ENCODE data around the gene WDR83. TPM values are rescaled to one million over a fixed set of nuclear protein-coding genes. Genes with fewer than 3 reads are reported as not detected.
A peak's percentile ranks its signal among the peaks of the same experiment; 100 is the strongest.

WDR83 gene
- polyA plus RNA-seq, 4 donors = 10.9 to 23.8 (median 19.9) TPM

DNA sequence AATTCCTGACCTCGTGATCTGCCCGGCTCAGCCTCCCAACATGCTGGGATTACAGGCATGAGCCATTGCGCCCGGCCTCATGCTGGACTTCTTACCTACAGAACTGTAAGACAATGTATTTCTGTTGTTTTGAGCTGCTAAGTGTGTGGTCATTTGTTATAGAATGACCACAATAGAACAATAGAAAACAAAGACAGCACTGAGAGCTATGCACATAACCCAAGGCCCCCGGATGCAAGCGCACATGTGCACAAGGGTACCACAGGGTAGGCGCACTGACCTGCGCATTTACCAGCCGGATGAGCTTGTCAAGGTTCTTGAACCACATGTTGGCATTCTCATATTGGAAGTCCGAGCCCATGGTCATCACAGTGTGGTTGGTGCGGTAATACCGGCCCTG, 5.6 kb upstream of the WDR83 start:
- H3K9me3 ChIP-seq (ENCODE audit: control insufficient read depth in 2 of 2, insufficient read depth in 1 of 2, low read depth in 1 of 2, low read length in 1 of 2) = no peaks in the 10 kb centered on the region
- no peak overlapping the region for H3K27ac ChIP-seq (ENCODE audit: low read depth in 1 of 3, low read length in 2 of 3)
- FAIRE-seq = no peak
- peaks cover 0 to 3% (median 2%) of the 10 kb centered on the region in 3 donors for H3K4me1 ChIP-seq (ENCODE audit: control insufficient read depth in 3 of 3, insufficient read depth in 2 of 3, low read depth in 1 of 3, low read length in 2 of 3)
- peaks cover 7 to 78% (median 8%) of the 10 kb centered on the region in 3 donors for H3K36me3 ChIP-seq (ENCODE audit: control insufficient read depth in 3 of 3, insufficient read depth in 2 of 3, low read depth in 1 of 3, low read length in 3 of 3)
- no peak for DNase-seq
- H3K4me3 ChIP-seq (ENCODE audit: low read depth in 1 of 3, low read length in 3 of 3) = no peak overlapping the region
- no peaks in the 10 kb centered on the region for H3K27me3 ChIP-seq (ENCODE audit: control insufficient read depth in 3 of 3, insufficient read depth in 3 of 3, low read length in 3 of 3)
- WGBS, 3 donors = 94 to 96% (median 95%) methylated on average over 12 of the region's 12 CpGs

DNA sequence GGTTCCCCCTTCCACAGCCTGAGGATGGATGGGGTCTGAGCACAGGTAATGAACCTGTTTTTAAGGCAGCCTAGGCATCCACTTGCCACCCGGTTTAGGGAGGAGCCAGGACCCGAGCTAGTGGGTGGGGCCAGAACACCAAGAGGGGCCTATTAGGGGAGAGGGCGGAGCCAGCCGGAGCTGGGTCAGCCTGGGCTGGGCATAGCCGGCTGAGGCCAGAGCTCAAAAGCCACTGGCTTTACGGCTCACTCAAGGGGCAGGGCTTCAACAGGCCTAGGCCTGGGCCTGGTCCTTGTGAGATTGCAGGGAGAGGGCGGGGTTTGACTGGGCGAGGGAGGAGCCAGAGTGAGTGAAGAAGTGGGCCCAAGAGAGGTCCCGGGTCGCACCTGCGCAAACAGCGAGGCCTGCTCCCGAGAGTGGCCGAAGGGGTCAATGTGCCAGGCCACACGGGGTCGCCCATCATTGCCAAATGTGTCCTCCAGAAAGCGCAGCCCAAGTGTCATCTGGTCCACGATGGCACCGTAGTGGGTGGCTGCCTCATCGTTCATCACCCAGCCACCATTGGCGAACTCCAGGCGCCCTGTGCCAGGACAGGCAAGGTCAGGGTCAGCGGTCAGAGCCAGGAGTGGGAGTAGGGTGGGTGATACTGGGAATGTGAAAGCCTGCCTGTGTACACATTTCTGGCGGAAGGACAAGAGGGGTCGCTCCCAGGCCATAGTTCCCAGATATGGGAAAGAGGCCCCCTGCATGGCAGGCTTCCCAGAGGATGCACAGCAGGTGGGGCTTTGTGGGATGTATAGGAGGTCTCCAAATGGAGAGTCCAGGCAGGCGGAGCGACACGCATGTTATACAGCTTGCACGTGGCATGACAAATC, 2.0 kb upstream of the WDR83 start:
- H3K4me3 ChIP-seq (ENCODE audit: low read depth in 1 of 3, low read length in 3 of 3) = no peak overlapping the region
- no peaks in the 10 kb centered on the region for H3K27me3 ChIP-seq (ENCODE audit: control insufficient read depth in 3 of 3, insufficient read depth in 3 of 3, low read length in 3 of 3)
- H3K27ac ChIP-seq (ENCODE audit: low read depth in 1 of 3, low read length in 2 of 3) = peak overlapping the region in 1 of 3 donors; percentile 66
- WGBS, 3 donors = 84 to 87% (median 84%) methylated on average over 29 of the region's 29 CpGs
- peaks cover 2 to 68% (median 7%) of the 10 kb centered on the region in 3 donors for H3K36me3 ChIP-seq (ENCODE audit: control insufficient read depth in 3 of 3, insufficient read depth in 2 of 3, low read depth in 1 of 3, low read length in 3 of 3)
- H3K4me1 ChIP-seq (ENCODE audit: control insufficient read depth in 3 of 3, insufficient read depth in 2 of 3, low read depth in 1 of 3, low read length in 2 of 3) = peaks cover 7 to 16% (median 12%) of the 10 kb centered on the region in 3 donors
- no peaks in the 10 kb centered on the region for H3K9me3 ChIP-seq (ENCODE audit: control insufficient read depth in 2 of 2, insufficient read depth in 1 of 2, low read depth in 1 of 2, low read length in 1 of 2)
- no peak for DNase-seq
- FAIRE-seq = no peak

DNA sequence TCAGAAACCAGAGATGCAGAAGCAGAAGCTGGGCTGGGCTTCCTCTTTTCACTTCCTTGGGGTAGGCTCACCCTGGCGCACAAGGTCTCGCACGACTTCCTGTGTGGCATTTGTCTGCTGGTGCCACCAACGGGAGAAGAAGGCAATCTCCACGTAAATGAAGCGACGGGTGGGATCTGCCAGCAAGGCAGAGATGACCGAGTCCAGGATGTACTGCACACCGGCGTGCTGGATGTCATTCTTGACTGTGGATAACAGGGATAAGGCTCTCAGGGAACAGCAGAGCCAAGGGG, 1.4 kb upstream of the WDR83 start:
- Histone ChIP-seq H3K4me1 (ENCODE audit: control insufficient read depth in 3 of 3, insufficient read depth in 2 of 3, low read depth in 1 of 3, low read length in 2 of 3) (peaks cover 9 to 17% (median 12%) of the 10 kb centered on the region in 3 donors), H3K4me3 (ENCODE audit: low read depth in 1 of 3, low read length in 3 of 3) (no peak overlapping the region), H3K27ac (ENCODE audit: low read depth in 1 of 3, low read length in 2 of 3) (peak overlapping the region in 1 of 3 donors; percentile 66), H3K27me3 (ENCODE audit: control insufficient read depth in 3 of 3, insufficient read depth in 3 of 3, low read length in 3 of 3) (no peaks in the 10 kb centered on the region), H3K9me3 (ENCODE audit: control insufficient read depth in 2 of 2, insufficient read depth in 1 of 2, low read depth in 1 of 2, low read length in 1 of 2) (no peaks in the 10 kb centered on the region), H3K36me3 (ENCODE audit: control insufficient read depth in 3 of 3, insufficient read depth in 2 of 3, low read depth in 1 of 3, low read length in 3 of 3) (peaks cover 2 to 64% (median 7%) of the 10 kb centered on the region in 3 donors)
- DNase-seq = no peak
- 69 to 93% (median 81%) methylated on average over 10 of the region's 10 CpGs for WGBS, 3 donors
- no peak for FAIRE-seq

DNA sequence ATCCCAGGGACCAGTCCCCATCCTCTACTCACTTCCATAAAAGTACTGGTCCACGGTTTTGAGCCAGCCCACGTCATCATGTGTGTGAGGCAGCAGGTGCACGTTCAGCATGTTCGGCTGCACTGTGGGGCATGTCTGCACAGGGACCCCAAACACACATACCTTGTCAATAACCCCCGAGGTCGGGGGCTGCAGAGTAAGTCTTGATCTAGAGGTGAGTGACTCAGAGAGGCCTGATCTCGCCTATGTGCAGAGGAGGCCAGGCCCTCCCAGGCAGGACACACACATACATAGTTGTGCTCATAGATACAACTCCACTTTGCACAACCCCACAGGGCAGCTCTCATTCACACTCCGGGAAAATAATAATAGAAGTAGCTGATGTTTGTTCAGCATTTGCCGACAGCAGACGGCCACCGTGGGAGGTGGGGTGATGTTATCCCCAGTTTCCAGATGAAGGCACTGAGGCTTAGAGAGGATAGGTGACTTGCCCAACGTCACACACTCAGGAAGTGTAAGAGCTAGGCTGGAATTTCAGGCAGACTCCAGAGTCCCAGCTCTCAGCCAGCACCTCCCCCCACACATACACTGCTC, 839 bp upstream of the WDR83 start:
- peaks cover 10 to 22% (median 12%) of the 10 kb centered on the region in 3 donors for H3K4me1 ChIP-seq (ENCODE audit: control insufficient read depth in 3 of 3, insufficient read depth in 2 of 3, low read depth in 1 of 3, low read length in 2 of 3)
- 44 to 48% (median 47%) methylated on average over 12 of the region's 12 CpGs for WGBS, 3 donors
- no peak for FAIRE-seq
- no peaks in the 10 kb centered on the region for H3K9me3 ChIP-seq (ENCODE audit: control insufficient read depth in 2 of 2, insufficient read depth in 1 of 2, low read depth in 1 of 2, low read length in 1 of 2)
- peak overlapping the region; percentile 77 to 83 (median 82) for H3K4me3 ChIP-seq (ENCODE audit: low read depth in 1 of 3, low read length in 3 of 3)
- peak overlapping the region in 1 of 3 donors; percentile 66 for H3K27ac ChIP-seq (ENCODE audit: low read depth in 1 of 3, low read length in 2 of 3)
- no peak for DNase-seq
- H3K36me3 ChIP-seq (ENCODE audit: control insufficient read depth in 3 of 3, insufficient read depth in 2 of 3, low read depth in 1 of 3, low read length in 3 of 3) = peaks cover 2 to 66% (median 7%) of the 10 kb centered on the region in 3 donors
- no peaks in the 10 kb centered on the region for H3K27me3 ChIP-seq (ENCODE audit: control insufficient read depth in 3 of 3, insufficient read depth in 3 of 3, low read length in 3 of 3)

DNA sequence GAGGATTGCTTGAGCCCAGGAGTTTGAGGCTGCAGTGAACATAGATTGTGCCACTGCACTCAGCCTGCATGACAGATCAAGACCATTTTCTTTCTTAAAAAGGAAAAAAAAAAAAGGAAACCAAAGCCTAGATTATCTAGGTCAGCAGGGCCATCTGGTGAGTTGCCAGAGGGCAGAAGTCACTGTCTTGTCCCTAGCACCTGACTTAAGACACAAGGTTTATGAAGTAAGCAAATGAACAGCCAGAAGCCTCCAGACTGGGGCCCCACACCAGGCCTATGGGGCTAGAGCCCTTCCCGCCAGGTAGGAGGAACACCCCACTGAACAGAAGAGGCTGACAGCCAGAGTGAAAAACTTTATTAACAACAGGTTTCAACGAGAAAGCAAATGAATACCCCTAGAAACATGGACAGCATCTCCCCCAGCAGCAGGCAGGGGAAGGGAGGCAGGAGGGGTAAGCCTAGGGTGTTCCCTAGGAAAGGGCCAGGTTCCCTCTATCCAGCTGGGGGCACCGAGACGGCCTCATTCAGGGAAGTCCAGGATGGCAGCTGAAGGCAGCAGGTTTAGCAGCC, 1.2 kb downstream of the WDR83 start:
- Histone ChIP-seq H3K27ac (ENCODE audit: low read depth in 1 of 3, low read length in 2 of 3) (peak overlapping the region in 1 of 3 donors; percentile 14), H3K4me3 (ENCODE audit: low read depth in 1 of 3, low read length in 3 of 3) (peak overlapping the region in 1 of 3 donors; percentile 86), H3K27me3 (ENCODE audit: control insufficient read depth in 3 of 3, insufficient read depth in 3 of 3, low read length in 3 of 3) (no peaks in the 10 kb centered on the region), H3K36me3 (ENCODE audit: control insufficient read depth in 3 of 3, insufficient read depth in 2 of 3, low read depth in 1 of 3, low read length in 3 of 3) (peaks cover 3 to 61% (median 3%) of the 10 kb centered on the region in 3 donors), H3K4me1 (ENCODE audit: control insufficient read depth in 3 of 3, insufficient read depth in 2 of 3, low read depth in 1 of 3, low read length in 2 of 3) (peaks cover 10 to 22% (median 12%) of the 10 kb centered on the region in 3 donors), H3K9me3 (ENCODE audit: control insufficient read depth in 2 of 2, insufficient read depth in 1 of 2, low read depth in 1 of 2, low read length in 1 of 2) (no peaks in the 10 kb centered on the region)
- FAIRE-seq (no peak), DNase-seq (peak in 1 of 2 donors; percentile 38)
- 53 to 75% (median 65%) methylated on average over 4 of the region's 4 CpGs for whole genome bisulfite sequencing, 3 donors

DNA sequence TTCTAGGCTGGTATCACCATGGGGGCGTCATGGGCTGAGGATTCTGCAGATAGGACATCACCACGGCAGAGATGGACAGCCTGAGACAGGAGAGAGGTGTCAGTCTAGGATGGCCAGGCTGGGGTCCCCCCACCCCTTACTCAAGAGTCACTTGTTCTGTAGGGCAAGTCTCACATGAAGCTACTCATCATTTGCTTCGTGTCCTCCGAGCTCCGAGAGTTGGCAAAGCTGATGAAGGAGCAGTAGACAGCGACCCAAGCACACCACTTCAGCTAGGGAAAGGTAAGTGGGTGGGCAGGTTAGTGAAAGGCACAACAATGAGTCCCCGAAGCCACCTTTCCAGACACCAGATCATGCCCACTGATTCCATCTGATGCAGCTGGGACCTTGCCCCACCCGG, 1.7 kb downstream of the WDR83 start:
- WGBS, 3 donors = 57 to 70% (median 62%) methylated on average over 8 of the region's 8 CpGs
- FAIRE-seq (no peak), DNase-seq (no peak)
- H3K4me1 ChIP-seq (ENCODE audit: control insufficient read depth in 3 of 3, insufficient read depth in 2 of 3, low read depth in 1 of 3, low read length in 2 of 3) = peaks cover 10 to 22% (median 12%) of the 10 kb centered on the region in 3 donors
- peaks cover 3 to 61% (median 3%) of the 10 kb centered on the region in 3 donors for H3K36me3 ChIP-seq (ENCODE audit: control insufficient read depth in 3 of 3, insufficient read depth in 2 of 3, low read depth in 1 of 3, low read length in 3 of 3)
- H3K27me3 ChIP-seq (ENCODE audit: control insufficient read depth in 3 of 3, insufficient read depth in 3 of 3, low read length in 3 of 3) = no peaks in the 10 kb centered on the region
- peak overlapping the region in 2 of 3 donors; percentile 86 to 88 for H3K4me3 ChIP-seq (ENCODE audit: low read depth in 1 of 3, low read length in 3 of 3)
- peak overlapping the region in 2 of 3 donors; percentile 93 to 94 for H3K27ac ChIP-seq (ENCODE audit: low read depth in 1 of 3, low read length in 2 of 3)
- no peaks in the 10 kb centered on the region for H3K9me3 ChIP-seq (ENCODE audit: control insufficient read depth in 2 of 2, insufficient read depth in 1 of 2, low read depth in 1 of 2, low read length in 1 of 2)

DNA sequence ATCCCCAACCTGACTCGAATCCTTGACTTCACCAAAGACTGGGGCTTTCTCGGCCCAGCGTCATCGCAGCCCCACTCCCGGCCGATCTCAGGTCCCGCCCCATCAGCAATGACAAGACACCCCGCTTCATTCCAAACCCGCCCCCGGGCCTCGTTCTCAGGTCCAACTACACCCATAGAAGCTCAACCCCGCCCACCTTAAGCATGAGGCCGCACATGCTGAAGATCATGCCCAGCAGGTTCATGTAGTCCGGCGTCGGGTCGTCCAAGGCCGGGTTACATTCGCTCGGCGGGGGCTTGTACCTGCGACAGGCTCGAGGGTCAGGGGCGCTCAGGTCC, 2.3 kb downstream of the WDR83 start:
- H3K4me1 ChIP-seq (ENCODE audit: control insufficient read depth in 3 of 3, insufficient read depth in 2 of 3, low read depth in 1 of 3, low read length in 2 of 3) = peaks cover 10 to 22% (median 12%) of the 10 kb centered on the region in 3 donors
- H3K27ac ChIP-seq (ENCODE audit: low read depth in 1 of 3, low read length in 2 of 3) = peak overlapping the region; percentile 74 to 94 (median 93)
- WGBS, 3 donors = 0 to 1% (median 1%) methylated on average over 24 of the region's 24 CpGs
- FAIRE-seq (no peak), DNase-seq (peak; percentile 35 to 75)
- H3K4me3 ChIP-seq (ENCODE audit: low read depth in 1 of 3, low read length in 3 of 3) = peak overlapping the region; percentile 77 to 88 (median 86)
- no peaks in the 10 kb centered on the region for H3K9me3 ChIP-seq (ENCODE audit: control insufficient read depth in 2 of 2, insufficient read depth in 1 of 2, low read depth in 1 of 2, low read length in 1 of 2)
- H3K36me3 ChIP-seq (ENCODE audit: control insufficient read depth in 3 of 3, insufficient read depth in 2 of 3, low read depth in 1 of 3, low read length in 3 of 3) = peaks cover 0 to 60% (median 6%) of the 10 kb centered on the region in 3 donors
- no peaks in the 10 kb centered on the region for H3K27me3 ChIP-seq (ENCODE audit: control insufficient read depth in 3 of 3, insufficient read depth in 3 of 3, low read length in 3 of 3)
